ENCODE results near the gene CDK14.

- TF ChIP-seq CTCF (IDR thresholded peaks at IDR 0.05) (no peak), POLR2A (IDR thresholded peaks at IDR 0.05) (no peak)
These were observed 142.1 kb downstream of the CDK14 start for GRCh38 chr7:90738249-90738648.

Measured in esophagus squamous epithelium (tissue), 4 donors.